ENCODE data around the gene FDCSP. TPM values are rescaled to one million over a fixed set of nuclear protein-coding genes. Genes with fewer than 3 reads are reported as not detected.

FDCSP gene
- total RNA-seq = 7.7 and 11.6 TPM in 2 replicates

GRCh38 chr4:70225824-70226223 lies at the start of gene FDCSP:
FDCSP (plus strand) TSS chr4:70226124; CDS start chr4:70231195, 5,071 bp downstream.

GRCh38 chr4:70195425-70195824 lies 30.5 kb upstream of the FDCSP start, which contains the start of gene ODAM:
ODAM (plus strand) TSS chr4:70195725; CDS start chr4:70196544, 819 bp downstream.

GRCh38 chr4:70242297-70242696 lies 16.4 kb downstream of the FDCSP start, which contains the start of gene CSN3:
CSN3 (plus strand) TSS chr4:70242597; CDS start chr4:70244820, 2,223 bp downstream.

Other genes with a start within 250 kb of the FDCSP start
- gene STATH, start 230.2 kb upstream of the FDCSP start, total RNA-seq = 0.80 TPM in 1 of 2 replicates, not detected in the other
- gene HTN3, start 197.7 kb upstream of the FDCSP start, total RNA-seq = not detected in 2 replicates
- gene HTN1, start 175.7 kb upstream of the FDCSP start, total RNA-seq = not detected in 2 replicates
- gene PRR27, start 71.9 kb upstream of the FDCSP start, total RNA-seq = not detected in 2 replicates
- gene ODAM, start 30.4 kb upstream of the FDCSP start, total RNA-seq = not detected in 2 replicates
- gene CSN3, start 16.5 kb downstream of the FDCSP start, total RNA-seq = not detected in 2 replicates
- not detected in 2 replicates for gene CABS1, start 108.9 kb downstream of the FDCSP start, total RNA-seq
- not detected in 2 replicates for gene SMR3A, start 134.6 kb downstream of the FDCSP start, total RNA-seq
- not detected in 2 replicates for gene SMR3B, start 157.0 kb downstream of the FDCSP start, total RNA-seq
- not detected in 2 replicates for gene OPRPN, start 171.8 kb downstream of the FDCSP start, total RNA-seq
- not detected in 2 replicates for gene MUC7, start 246.1 kb downstream of the FDCSP start, total RNA-seq